Measurements from ENCODE around the gene MUS81.

Gene MUS81

DNA sequence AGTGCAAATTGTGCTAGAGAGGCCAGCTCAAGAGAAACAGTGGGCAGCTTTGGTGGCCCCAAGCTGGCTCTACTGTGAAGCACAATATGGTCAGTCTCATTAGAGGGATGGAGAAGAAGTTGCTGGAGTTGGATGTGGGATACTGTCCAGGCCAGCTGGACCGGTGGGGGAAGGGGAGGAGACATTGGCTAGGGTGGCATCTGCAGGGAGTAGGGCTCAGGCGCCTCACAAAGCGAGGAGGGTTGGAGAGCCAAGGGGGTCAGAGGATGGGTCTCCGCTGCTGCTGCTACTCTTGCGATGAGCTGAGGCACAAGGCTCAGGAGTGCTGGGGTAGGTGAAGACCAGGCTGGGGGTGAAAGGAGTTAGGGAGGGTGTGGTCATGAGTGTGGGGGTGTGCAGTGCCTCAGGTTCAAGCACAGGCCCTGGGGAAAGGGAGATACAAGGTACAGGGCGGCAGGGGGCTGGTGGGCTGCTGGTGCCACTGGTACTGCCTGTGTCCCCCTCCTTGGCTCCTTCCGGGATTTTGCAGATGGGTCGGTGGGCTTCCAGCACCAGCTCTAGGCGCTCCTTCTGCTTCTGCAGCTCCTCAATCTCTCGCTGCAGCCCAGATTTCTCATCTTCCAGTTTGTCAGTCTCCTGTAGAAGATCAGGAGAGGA is 32.6 kb downstream of the MUS81 start:
- DNase-seq: no peak

DNA sequence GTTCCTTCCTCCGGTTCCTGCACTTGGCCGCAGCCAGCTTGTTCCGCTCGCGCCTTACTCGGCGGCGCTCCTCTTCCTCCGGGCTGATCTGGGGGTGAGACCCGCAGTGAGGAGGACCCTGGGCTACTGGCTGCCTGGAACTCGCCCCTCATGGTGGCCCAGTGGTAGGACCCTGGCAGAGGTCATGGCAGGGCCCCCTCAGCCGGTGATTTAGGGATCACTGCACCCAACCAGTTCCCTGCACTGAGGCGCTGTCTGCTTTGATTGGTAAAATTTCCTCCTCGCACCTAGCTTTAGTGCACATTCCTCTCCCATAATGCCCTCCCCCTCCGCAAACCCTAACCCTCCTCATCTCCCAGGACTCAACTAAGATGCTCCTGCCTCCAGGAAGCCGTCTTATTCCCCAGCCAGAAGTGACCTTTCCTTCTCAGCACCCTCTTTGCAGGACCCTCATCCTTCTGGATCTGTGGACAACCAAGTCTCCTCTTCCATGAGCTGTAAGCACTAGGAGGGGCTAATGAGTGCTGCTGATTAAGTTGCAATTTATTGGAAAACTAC is 33.9 kb downstream of the MUS81 start:
- DNase-seq: no peak

DNA sequence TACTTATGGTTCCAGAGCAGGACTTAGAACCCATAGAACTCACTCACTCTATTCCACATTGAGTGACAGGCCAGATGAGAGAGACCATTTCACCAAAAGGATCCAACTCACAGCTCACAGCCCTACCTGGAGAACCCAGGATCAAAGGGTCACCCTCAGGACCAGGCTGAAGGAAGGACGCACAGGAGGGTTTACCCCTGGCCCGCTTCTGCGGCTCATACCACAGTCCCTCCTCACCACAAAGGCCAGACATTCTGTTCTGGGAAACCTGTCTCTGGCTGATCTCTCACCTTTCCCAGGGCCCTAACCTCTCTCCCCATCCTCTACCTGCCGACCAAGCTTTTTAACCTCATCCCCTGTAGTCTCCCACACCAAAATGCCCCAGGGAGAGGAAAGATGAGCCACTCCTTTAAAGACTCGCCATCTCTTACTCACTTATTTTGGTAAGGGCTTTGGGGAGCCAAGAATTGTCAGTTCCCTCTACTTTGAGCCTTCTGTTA is 35.3 kb downstream of the MUS81 start:
- DNase-seq: no peak

DNA sequence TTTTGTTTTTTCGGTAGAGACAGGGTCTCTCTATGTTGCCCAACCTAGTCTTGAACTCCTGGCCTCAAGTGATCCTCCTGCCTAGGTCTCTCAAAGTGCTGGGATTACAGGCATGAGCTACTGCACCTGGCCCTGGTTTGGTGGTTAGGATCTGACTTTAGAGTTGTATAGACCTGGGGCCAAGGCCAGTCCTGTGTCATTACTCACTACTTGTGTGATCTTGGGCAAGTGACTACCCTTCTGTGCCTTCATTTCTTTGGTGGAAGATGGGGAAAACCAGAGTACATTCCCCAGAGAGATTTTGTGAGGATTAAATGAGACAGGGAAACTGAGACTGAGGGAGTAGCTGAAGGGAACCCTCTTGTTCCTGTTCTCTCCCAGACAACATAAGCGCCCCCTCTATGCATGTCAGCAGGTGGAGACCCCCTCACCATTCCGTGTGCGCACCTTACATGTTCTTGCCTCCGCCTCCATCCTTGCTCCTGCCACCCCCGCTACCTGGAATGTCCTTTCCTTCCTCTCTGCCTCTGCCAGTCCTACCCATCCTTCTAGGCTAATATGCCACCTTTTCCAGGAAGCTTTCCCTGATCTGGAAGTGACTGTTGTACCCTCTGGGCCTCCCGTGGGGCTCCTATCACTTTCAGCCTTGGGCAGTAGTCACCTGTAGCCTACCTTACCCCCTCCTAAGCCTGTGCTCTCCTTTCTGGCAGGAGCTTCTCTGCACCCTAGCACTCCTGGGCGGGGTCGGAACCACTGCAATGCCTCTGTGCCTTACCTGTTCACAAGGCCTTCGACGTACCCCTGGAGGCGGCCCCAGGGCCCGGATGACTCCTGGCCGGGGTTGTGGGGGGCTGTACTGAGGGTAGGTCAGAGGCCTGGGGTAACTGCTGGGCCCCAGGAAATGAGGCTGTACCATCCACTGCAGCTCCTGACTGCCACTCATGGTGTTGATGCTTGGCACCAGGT is 36.1 kb downstream of the MUS81 start:
- DNase-seq: no peak

DNA sequence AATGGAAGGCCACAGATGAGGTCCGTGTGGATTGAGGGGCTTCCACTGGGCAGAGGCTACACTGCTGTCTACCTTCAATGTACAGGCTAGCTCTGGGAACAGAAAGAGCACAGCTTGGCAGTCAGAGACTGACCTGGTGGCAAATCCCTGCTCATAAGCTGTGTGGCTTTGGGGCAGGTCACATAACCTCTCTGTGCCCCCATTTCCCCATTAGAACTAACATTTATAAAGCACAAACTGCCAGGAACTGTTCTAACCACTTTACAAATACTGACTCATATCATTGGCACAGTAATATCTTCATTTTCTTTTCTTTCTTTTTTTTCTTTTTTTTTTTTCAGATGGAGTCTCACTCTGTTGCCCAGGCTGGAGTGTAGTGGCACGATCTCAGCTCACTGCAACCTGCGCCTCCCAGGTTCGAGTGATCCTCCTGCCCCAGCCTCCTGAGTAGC is 36.8 kb downstream of the MUS81 start:
- DNase-seq: no peak

DNA sequence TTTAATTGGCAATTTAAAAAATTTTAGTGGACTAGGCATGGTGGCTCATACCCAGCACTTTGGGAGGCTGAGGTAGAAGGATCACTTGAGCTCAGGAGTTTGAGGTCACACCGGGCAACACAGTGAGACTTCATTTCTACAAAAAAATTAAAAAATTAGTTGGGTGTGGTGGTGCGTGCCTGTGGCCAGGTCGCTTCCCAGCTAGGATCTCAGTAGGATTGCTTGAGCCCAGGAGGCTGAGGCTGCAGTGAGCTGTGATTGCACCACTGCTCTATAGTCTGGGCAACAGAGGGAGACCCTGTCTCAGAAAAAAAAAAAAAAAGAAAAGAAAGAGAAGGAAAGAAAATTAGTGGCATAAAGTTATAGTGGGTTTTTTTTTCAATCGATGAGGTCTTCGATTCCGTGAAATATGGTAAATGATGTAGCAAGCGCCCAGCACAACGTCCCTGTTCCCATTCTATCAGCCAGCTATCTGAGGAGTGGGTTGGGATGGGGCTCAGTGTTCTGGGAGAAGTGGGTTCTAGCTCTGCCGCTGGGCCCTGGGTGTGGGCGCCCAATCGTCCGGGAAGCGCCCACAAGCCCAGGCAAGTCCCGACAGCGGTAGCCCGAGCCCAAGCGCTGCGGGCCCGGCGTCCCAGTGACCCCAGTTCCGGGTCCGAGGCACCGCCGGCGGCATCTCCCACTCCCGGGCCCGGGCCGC is 38.6 kb downstream of the MUS81 start:
- no peak for DNase-seq

DNA sequence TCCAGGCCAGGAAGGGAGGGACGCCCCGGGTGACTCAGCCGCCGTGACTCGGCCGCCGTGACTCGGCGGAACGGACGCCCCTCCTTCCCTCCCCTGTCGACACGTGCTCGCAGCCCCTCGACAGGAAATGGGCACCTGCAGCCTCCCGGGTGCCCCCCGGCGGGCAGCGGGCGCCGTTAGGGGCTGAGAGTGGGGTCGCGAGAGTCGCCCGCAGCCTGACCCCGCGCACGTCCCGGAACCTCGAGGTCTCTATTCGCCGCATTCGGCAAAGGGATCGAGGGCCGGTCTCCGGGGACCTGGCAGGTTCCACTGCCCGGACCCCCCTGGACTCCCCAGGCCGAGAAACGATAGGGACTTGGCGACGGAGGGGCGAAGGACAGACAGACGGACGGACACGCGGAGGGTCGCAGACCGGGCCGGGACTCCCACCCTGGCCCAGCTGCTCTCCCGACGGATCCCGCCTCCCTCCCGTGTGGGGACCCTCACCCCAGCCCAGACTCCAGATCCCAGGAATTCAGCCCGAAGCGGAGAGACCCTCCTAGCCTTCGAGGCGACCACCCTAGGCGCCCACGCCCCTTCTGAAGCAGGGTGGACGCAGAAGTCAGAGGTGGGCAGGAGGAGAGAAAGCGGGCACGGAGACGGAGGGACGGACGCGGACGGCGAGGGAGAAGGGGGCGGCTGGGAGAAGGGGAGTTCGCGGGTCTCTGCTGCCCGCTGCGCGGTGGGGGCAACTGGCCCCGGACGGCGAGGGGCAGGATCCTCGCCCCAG is 39.3 kb downstream of the MUS81 start:
- no peak for DNase-seq

DNA sequence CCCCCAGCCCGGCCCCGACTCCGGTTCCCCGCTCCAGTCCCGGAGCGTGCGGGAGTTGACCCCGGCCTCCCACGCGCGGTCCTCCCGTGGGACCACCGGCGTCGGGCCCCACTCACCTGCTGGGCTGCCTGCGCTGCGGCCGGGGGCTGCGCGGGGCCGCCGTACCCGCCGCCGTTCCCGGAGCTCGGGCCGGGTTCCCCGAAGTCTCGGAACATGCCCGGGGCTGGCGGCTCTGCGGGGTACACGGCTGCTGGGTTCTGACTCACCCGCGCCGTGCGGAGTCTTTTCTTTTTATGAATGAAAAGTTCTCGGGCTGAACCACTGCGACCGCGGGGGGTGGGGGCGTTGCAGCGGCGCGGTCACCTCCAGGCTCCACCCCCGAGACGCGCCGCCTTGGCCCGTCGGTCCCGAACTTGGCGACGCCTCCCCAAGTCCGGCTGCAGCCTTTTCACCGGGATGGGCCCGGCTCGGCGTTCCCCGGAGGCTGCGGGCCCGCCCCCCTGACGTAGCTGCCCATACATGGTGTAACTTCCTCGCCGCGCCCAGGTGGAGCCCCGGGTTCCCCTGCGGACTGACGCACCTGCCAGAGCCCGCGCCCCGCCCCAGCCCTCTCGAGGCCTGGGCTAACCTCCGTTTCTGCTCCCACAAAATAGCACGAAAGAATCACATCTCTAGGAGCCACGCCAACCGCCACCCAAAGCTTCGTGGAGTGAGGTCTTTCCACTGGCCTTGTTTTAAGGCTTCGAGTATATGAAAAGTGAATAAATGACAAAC is 40.1 kb downstream of the MUS81 start, which contains the start of gene FOSL1:
Gene FOSL1 (minus strand): TSS at position 264 of the 774 bp plus-strand sequence. CDS start 49 bp downstream, at position 215.
- DNase-seq: peak; percentile 71

DNA sequence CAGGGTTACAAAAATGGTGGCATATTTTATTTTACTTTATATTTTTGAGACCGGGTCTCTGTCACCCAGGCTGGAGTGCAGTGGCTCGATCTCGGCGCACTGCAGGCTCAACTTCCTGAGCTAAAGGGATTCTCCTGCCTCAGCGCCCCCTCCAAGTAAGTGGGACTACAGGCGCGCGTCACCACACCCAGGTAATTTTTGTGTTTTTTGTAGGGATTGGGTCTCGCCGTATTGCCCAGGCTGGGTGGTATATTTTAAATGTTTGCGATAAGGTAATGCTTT is 40.6 kb downstream of the MUS81 start:
- no peak for DNase-seq

DNA sequence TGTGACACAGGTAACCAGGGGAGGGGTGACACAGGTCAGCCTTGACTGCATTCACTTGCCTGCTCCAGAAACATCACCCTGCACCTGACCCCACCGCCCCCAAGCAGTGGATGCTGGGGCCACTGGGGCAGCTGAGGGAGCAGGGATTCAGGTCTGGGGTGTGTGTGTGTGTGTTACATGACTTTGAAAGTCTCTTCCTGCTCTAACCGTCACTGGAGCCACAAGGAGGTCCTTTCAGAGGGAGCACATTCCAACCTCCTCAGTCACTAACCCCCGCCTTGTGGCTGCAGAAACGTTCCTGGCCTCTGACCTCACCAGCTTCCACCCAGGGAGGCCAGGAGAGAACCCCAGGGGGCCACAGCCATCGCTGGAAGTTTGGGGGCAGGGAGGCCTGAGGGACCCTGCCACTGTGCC is 42.8 kb downstream of the MUS81 start:
- DNase-seq: no peak

DNA sequence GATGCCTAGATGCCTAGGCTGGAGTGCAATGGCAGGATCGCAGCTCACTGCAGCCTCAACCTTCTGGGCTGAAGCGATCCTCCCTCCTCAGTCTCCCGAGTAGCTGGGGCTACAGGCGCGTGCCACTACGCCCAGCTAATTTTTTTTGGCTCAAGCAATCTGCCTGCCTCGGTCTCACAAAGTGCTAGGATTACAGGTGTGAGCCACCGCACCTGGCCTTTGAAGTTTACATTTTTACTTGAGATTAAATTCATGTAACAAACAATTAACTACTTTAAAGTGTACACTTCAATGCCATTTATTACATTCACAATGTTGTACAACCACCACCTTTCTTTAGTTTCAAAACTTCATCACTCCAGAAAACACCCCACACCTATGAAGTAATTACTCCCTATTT is 43.5 kb downstream of the MUS81 start:
- DNase-seq: no peak

DNA sequence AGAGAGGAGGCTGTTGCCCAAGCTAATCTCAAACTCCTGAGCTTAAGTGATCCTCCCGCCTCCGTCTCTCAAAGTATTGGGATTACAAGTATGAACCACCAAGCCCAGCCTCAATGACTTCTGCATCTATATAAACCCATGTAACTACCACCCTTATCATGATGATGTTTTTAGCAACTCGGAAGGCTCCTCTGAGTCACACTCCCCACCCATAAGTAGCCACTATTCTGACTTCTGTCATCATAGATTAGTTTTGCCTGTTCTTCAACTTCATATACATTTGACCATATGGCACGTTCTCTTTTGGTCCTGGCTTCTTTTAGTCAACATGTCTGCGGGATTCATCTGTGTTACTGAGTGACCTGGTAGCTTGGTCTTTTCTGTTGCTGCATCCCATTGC is 46.4 kb downstream of the MUS81 start:
- DNase-seq: no peak

DNA sequence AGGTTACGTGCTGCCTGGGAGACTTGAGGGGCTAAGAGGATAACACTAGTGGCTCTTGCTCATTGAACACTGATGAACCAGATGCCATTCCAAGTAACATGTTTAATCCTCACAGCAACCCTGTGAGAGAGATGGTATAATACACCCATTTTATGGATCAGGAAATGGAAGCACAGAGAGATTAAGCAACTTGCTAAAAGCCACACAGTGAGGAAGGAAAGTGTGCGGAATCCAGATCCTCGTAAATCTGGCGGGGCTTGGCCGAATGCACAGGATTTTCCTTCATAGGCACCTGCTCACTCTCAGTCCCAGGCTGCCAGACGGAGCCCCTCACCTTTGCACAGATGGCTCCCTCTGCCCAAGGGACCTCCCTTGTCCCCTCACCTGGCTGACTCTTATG is 47.6 kb downstream of the MUS81 start:
- no peak for DNase-seq

DNA sequence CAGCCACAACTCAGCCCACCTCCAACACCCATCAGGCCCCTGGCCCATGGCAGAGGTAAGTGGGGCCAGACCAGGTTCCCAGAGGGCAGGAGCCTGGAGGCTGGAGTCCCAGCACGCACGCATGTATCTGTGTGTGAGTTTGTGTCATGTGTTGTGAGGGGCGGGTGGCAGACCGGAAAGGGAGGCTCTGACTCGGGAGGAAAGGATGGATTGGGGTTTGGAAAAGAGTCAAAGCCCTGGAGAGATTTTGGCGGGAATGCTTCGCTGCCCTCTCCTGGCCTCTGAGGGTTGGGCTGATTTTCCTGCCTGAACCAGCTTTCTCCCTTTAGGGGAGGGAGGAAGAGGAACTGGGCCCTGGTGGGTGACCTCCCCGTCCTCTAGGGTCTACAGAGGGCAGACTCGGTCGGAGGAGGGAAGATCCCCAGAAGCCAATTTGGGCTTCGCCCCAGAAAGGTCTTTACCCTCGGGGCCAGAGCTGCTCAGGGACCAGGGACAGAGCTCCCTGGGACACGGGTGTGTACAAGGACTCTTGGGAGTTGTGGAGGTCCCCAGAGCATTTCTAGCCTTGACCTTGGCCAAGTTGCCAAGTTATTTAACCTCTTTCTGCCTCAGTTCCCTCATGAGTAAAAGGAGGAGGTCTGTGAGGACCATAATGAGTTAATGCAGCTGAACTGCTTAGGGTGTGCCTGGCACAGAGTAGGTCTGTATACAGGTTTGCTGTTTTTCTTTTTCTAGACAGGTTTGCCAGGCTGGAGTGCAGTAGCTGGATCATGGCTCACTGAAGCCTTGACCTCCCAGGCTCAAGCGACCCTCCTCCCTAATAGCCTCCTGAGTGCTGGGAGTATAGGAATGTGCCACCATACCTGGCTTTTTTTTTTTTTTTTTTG is 51.7 kb downstream of the MUS81 start:
- DNase-seq: peak; percentile 72

DNA sequence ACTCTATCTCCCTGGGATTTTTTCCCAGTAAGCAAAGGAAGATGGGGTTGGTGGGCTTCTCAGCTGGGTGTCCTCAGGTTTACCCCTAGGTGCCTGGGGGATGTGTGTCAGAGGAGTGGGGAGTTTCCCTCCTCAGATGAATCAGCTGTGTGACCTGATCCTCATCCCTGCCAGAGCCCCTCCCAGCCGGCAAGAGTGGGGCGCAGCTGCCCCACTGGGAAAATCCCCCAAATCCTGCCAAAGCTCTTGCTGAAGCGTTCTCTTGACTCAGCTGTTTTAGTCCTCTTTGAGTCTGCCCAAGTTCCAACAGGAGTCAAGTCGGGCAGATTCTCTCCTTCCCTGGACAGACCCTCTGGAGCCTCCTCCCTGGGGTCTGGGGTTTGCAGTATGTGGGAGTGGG is 52.6 kb downstream of the MUS81 start:
- no peak for DNase-seq

DNA sequence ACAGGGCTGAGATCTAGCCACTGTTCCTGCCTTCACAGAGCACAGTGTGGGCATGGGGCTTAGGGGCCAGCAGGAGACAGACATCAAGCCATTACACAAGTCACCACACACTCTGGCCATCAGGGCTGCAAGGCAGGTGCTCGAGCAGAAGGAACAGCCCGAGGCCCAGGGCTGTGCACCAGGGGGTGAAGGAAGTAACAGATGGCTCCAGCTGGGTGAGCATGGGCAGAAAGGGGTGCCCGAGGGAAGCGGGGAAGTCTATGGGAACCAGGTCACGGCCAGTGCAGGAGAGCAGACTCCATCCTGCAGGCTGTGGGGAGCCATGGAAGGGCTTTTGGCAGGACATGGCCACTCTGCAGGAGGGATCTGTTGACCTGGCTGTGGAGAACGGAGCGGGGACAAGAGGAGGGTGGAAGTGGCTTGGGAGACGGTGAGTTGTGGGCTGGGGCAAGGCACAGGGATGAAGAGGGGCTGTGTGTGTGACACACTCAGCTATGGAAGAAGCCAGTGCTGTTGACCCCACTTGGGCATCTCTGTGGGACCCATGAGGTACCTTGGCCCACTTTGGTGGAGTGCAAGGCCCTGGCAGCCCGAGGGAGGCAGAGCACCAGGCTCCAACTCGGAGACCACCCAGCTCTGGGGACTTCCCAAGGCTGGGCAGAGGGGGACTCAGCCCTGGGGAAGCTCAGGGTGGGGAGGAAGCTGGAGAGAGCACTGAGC is 55.0 kb downstream of the MUS81 start:
- DNase-seq: no peak

DNA sequence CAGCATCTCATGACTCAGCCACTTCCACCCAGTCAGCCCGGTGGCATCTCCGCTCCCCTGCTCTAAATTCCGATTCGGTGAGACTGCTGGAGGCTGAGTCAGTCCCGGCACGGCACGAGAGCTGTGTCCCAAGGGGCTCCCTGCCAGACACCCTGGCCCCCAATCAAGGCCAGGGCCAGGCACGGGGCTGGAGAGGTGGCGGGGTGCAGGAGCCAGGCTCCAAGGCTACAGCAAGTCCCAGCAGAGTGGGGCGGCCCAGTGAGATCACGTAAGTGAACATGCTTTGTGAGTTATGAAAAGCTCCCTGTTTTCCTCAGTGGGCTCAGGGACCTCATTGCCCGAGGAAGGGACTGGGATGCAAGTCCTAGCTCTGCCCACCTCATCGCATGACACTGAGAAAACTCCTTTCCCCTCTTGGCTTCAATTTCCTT is 55.6 kb downstream of the MUS81 start:
- no peak for DNase-seq
